GM18502 (cell line): Measurements from ENCODE around the gene ATRNL1.
"Not testable (repeated sequence)": the region's sequence is repeated elsewhere in the genome, so short reads cannot be mapped to it uniquely, and the experiment has no call there.

Source experiments
- ATAC-seq: cut with Tn5 transposase; IDR thresholded peaks from one replicate; pipeline ENCODE4 v1.9.1; 2021; ENCODE audit warnings: mild to moderate bottlenecking; ENCODE audit not compliant: unreplicated experiment, poor library complexity

The ATRNL1 gene

GRCh38 chr10:115706026-115706425 lies 612.9 kb downstream of the ATRNL1 start:
- no peak for ATAC-seq

DNA sequence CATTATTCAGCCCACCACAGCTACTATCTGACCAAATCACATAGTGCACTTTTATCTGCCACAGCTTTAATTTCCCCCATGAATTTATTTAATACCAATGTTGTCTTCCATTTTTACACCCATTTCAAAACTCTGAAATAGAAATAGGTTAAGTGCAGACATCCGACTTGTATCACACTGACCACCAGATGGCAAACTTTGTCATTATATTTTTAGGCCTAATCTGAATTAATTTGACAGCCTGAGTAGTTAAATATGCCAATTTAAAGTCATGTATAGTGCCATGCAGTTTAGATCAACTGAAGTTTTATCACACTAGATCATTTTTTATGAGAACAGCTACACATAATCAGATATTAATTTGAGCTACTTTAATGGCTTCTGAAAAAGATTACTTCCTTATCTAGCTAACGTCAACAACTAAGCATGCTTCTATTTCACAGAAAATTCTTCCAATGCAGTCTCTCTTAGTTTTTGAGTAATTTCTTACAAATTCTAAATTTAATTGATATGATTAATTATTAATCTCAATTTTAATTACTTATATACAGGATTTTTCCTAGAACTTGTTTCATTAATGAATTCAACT lies 613.4 kb downstream of the ATRNL1 start:
- ATAC-seq, result peak; percentile 47

DNA sequence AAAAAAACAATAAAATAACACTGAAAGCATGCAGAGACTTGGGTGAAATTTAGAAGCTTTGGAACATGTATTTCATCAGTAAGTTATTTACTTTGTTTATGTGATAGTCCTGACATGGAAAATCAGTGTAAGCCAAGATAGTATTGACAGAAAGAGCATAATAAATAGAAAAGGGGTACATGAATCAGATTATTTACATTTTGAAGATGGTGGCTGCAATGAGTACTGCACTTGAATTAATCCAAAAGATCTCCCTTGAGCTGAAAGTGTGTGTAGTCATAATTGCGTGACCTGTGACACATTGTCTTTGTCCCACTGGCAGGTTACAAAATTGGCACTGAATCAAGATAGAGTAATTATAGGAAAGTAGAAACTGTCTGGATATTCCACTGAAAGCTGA lies 617.0 kb downstream of the ATRNL1 start:
- no peak for ATAC-seq

DNA sequence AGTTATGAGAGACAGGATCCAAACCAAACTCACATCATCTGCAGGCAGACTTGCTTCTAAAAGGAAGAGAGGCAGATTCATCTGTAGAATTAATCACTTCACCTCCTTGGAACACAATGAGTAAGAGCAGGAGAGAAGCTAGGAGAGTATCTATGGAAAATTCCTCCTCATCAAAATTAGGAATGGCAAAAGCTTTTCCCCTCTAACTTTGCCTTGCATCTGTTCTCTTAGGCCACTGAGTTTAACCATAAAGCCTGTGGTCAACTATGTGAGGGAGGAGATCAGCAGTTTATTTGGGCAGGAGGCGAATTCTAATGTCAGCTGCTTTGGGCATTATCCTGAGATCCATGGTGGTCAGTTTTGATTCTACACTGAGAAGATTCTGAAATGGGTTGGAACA lies 618.1 kb downstream of the ATRNL1 start:
- no peak for ATAC-seq

GRCh38 chr10:115720121-115720520 lies 627.0 kb downstream of the ATRNL1 start:
- no peak for ATAC-seq

DNA sequence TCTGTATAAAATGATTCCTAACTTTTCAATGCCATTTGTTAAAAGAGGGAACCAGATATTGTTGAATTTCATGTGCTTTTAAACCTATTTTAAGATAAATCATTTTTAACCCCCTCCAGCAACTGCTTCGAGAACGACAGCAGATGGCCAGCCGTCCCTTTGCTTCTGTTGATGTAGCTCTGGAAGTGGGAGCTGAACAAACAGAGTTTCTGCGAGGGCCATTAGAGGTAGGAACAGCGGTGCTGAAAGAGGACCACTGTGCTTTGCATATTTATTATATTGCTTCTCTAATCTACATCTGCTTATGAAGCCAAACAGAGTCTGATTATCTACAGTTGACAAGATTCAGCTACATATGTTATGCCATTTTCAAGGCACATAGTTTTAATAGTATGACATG lies 634.0 kb downstream of the ATRNL1 start:
- ATAC-seq, result no peak

DNA sequence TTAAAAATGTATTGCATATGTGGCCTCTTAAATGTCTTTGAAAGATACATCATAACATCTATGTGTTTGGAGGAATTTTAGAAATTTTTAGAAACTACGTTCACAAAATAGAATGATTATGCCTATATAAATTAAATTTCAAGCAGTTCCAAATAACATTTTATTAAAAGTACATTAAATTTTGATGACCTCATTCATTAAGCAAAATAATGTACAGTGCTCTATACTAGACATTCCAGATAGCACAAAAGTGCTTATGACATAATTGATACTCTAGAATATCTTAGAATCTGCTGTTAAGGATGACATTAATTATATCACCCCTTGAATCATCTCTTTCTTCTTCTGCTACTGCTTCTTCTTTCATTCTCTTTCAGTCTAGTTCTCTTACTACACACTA lies 650.9 kb downstream of the ATRNL1 start:
- no peak for ATAC-seq

DNA sequence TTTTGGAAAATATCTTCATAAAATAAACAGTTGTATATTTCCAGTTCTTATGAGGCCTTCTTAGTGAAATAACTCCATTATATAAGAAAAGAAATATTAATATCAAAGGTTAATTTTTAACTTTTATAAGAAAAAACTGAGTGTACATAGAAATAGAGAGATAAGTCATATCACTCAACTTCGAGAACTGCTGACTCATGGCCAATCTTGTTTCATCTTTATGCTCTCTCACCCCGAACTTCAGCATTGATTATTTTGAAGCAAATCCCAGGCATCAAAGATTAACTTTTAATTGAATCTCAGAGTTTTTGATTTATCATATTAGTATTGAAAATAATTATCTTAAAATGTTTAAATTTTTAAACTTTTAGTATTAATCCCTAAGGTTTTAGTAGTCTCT lies 652.8 kb downstream of the ATRNL1 start:
- no peak for ATAC-seq

DNA sequence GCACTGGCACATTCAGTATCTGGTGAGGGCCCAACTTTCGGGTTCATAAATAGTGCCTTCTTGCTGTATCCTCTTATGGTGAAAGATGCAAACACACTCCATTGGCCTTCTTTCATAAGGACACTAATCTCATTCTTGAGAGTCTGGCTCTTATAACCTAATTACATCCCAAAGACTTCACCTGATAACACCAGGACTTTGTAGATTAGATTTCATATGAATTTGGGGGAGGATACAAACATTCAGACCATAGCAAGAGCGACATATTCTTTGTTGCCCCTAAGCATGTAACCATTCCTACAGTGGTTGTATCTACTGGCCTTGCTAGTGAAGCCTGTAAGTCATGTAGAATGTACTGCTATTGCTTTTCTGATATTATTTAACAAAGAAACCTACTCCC lies 654.6 kb downstream of the ATRNL1 start:
- no peak for ATAC-seq

- ATAC-seq, result not testable (repeated sequence)
Observed at GRCh38 chr10:115758488-115758887, 665.3 kb downstream of the ATRNL1 start.

- no peak for ATAC-seq
Observed at GRCh38 chr10:115760131-115760530, 667.0 kb downstream of the ATRNL1 start.

DNA sequence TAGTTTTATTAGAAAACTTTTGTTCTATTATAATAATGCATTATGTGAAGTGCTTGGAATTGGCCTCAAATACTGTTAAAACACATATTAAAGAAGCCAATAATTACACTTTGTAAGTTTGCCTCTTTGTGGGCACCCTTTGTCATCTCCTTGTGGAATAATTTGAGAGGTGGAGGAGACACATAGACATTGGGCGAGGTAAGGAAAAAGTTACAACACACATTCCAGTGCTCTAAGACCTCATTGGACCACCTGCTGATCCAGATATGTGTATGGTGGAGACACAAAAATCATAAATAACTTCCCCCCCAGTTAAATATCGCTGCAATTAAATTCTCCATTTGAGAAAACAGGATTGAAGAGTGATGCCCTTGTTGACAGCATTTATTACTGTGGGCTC lies 668.0 kb downstream of the ATRNL1 start:
- no peak for ATAC-seq

DNA sequence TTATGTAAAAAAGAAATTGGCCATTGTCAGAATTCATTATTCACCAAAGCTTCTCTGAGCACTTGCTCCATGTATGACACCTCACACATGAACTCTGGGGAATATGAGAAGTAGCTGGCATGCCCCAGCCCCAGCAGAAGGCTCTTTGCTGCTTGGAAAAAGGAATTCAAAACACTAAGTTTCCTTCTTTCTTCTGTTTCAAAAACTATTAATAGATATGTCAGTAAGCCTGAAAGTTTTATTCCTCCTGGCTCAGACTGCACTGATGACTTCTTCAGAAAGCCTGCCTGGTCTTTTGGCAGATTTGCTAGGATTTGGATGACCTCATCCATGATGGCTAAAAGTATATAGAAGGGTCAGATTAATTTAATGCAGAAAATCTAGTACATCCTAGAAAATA lies 668.9 kb downstream of the ATRNL1 start:
- no peak for ATAC-seq

DNA sequence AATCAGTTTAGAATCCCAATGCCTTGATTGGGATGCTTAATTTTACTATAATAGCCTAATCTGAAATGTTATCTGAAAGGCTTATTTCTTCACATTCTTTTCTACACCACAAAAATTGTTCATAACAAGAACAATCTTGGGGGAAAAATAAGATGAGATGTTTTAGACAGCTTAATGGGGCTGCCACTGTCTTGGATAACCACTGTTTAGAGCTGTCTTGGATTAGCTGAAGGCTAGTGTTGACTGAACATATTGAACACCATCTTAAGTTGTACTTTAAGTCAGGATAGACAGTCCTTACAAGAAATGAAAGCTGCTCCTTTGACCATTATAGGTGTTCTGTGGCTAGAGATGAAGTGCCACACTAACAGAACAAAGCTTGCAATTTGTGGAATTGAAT lies 678.6 kb downstream of the ATRNL1 start:
- ATAC-seq, result no peak

DNA sequence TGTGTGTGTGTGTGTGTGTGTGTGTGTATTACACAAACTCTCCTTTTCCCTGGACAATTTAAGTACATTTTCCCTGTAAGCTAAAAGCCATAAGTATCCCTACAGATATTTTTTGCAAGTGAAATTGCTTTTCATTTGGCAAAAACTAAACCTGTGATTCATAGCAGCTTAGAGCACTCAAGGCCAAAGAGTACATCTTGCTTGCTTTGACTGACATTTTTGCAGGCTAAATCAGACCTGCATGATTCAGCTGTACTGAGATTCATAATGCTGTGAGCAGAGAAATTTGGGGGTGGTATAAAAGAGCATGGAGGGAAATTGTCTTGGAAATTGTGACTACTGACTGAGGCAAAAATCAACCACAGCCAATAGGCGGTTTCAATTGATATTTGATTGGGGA lies 679.4 kb downstream of the ATRNL1 start:
- no peak for ATAC-seq

DNA sequence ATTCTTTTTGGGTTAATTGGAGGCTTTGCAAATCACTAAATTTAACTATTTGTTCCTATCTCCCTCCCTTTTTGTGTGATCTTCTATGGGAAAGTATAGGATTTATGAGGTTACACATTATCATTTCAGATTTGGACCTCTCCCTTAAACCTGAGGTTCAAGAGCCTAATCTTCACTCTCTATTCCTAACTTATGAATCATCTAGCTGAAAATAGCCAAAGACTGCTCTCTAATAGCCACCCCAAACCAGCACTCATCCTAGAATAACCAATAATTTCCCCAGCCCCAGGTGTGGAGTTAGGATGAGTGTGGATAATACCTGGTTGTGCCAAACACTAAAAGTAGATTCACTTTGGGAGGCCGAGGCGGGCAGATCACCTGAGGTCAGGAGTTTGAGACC lies 680.7 kb downstream of the ATRNL1 start:
- ATAC-seq, result no peak

- ATAC-seq, result no peak
Observed at GRCh38 chr10:115774721-115775120, 681.6 kb downstream of the ATRNL1 start.

- no peak for ATAC-seq
Observed at GRCh38 chr10:115777646-115778045, 684.5 kb downstream of the ATRNL1 start.

DNA sequence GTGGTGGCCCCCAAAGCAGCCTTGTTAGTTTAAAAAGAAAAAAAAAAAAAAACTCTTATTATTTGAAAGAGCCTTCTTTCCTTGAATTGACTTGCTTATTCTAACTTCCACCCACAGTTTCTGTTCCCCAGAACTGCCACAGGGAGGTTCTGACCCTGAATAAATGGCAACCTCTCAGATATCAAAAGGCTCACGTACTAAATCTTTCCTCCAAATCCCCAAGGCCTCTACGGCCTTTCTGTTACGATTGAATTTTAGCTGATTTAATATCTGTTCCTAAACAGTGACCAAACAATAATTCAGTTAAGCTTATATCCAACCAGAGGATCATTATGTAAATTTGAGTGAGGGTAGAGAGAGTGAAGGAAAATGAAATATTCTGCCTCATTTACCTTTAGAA lies 697.1 kb downstream of the ATRNL1 start:
- ATAC-seq, result no peak

- ATAC-seq, result no peak
Observed at GRCh38 chr10:115795964-115796363, 702.8 kb downstream of the ATRNL1 start.

GRCh38 chr10:115801457-115801856 lies 708.3 kb downstream of the ATRNL1 start:
- ATAC-seq, result no peak

DNA sequence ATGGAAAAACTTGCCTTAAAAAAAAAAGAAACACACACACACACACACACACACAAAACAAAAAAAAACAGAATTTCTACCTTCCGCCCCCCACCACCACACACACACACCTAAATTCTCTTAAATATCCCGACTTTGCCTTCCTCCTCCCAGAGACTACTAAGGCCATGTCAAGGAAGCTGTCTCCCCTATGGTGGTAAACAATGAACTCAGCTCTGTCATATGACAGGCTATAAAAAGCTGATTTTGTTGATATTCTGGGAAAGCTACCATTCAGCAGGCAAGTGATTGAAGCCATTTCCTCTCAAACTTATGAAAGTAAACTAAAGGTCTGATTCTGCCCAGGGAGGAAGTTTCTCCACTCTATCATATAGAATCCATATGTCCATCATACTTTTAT lies 708.8 kb downstream of the ATRNL1 start:
- no peak for ATAC-seq

DNA sequence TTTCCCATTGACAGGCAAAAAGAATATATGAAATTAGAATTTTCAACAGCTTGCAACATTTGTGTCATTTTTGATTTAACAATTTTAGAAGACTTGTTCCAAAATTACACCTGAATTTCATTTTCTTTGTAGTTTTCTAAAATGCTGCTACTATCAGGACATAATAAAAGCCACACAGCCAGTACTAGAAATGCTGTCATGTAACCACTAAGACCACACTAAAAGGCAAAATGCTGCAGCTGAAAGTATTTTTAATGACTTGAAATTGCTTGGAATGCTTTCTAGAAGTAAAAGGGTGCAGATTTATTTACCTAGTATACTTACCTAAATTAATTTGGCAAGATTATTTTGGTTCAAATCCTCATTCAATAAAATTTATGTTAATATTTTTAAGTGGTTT lies 709.7 kb downstream of the ATRNL1 start:
- ATAC-seq, result no peak
